ENCODE results near the gene MDC1.

- TF ChIP-seq, protein P1, sequence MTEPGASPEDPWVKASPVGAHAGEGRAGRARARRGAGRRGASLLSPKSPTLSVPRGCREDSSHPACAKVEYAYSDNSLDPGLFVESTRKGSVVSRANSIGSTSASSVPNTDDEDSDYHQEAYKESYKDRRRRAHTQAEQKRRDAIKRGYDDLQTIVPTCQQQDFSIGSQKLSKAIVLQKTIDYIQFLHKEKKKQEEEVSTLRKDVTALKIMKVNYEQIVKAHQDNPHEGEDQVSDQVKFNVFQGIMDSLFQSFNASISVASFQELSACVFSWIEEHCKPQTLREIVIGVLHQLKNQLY (CRISPR knock-in tag; IDR thresholded peaks at IDR 0.05), result no peak
- TF ChIP-seq, protein P2, sequence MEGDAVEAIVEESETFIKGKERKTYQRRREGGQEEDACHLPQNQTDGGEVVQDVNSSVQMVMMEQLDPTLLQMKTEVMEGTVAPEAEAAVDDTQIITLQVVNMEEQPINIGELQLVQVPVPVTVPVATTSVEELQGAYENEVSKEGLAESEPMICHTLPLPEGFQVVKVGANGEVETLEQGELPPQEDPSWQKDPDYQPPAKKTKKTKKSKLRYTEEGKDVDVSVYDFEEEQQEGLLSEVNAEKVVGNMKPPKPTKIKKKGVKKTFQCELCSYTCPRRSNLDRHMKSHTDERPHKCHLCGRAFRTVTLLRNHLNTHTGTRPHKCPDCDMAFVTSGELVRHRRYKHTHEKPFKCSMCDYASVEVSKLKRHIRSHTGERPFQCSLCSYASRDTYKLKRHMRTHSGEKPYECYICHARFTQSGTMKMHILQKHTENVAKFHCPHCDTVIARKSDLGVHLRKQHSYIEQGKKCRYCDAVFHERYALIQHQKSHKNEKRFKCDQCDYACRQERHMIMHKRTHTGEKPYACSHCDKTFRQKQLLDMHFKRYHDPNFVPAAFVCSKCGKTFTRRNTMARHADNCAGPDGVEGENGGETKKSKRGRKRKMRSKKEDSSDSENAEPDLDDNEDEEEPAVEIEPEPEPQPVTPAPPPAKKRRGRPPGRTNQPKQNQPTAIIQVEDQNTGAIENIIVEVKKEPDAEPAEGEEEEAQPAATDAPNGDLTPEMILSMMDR (IDR thresholded peaks at IDR 0.05), result no peak
- TF ChIP-seq USF1 (CRISPR knock-in tag; IDR thresholded peaks at IDR 0.05) (no peak), TEAD4 (CRISPR knock-in tag; IDR thresholded peaks at IDR 0.05) (no peak)
- TF ChIP-seq, protein P3, sequence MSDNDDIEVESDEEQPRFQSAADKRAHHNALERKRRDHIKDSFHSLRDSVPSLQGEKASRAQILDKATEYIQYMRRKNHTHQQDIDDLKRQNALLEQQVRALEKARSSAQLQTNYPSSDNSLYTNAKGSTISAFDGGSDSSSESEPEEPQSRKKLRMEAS (CRISPR knock-in tag; IDR thresholded peaks at IDR 0.05), result no peak
Measured at GRCh38 chr6:30747300-30747687, 30.2 kb upstream of the MDC1 start.
